Measurements from ENCODE around the gene SPSB1. TPM values are rescaled to one million over a fixed set of nuclear protein-coding genes. Genes with fewer than 3 reads are reported as not detected.

Gene SPSB1
- total RNA-seq, 1 donor from 2014 or later = 5.6 TPM

DNA sequence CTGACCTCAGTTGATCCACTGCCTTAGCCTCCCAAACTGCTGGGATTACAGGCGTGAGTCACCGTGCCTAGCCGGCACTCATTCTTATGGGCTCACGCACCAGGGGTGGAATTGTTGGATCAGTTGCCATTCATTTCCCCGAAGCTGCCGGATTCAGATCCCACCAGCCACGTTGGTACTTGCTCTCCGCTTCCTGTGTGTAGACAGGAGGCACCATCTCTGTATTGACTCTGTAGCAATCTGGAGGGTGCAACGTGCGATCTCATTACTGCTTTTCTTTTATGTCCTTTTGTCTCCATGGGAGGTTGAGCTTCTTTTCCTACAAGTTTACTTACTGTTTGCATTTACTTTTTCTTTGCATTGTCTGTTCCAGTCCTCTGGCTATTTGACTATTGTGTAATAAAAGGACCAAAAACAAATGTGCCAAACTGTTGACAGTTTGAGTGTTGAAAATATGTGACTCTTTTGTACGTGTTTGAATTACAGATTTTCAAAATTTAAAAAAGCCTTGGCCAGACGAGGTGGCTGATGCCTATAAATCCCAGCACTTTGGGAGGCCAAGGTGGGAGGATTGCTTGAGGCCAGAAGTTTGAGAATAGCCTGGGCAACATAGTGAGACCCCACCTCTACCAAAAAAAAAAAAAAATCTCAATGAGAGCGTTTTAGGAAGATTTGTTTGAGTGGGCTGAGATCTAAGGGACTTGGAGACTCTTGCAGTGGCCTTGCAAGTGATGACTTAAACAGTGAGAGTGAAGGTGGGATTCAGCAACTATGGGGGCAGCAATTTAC lies 39.1 kb downstream of the SPSB1 start:
- DNase-seq (ENCODE audit: extremely low spot score, unreplicated experiment) = no peak
- H3K27me3 Mint-ChIP-seq = no peaks in the 10 kb centered on the region
- H3K36me3 Mint-ChIP-seq = peaks cover 5% of the 10 kb centered on the region
- H3K27ac Mint-ChIP-seq = no peak overlapping the region
- no peak overlapping the region for H3K4me3 Mint-ChIP-seq
- H3K9me3 Mint-ChIP-seq = no peaks in the 10 kb centered on the region
- TF ChIP-seq, protein P1, sequence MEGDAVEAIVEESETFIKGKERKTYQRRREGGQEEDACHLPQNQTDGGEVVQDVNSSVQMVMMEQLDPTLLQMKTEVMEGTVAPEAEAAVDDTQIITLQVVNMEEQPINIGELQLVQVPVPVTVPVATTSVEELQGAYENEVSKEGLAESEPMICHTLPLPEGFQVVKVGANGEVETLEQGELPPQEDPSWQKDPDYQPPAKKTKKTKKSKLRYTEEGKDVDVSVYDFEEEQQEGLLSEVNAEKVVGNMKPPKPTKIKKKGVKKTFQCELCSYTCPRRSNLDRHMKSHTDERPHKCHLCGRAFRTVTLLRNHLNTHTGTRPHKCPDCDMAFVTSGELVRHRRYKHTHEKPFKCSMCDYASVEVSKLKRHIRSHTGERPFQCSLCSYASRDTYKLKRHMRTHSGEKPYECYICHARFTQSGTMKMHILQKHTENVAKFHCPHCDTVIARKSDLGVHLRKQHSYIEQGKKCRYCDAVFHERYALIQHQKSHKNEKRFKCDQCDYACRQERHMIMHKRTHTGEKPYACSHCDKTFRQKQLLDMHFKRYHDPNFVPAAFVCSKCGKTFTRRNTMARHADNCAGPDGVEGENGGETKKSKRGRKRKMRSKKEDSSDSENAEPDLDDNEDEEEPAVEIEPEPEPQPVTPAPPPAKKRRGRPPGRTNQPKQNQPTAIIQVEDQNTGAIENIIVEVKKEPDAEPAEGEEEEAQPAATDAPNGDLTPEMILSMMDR (conservative IDR thresholded peaks at IDR 0.05) = no peak
- H3K4me1 Mint-ChIP-seq (ENCODE audit: unreplicated experiment) = peaks cover 11% of the 10 kb centered on the region

DNA sequence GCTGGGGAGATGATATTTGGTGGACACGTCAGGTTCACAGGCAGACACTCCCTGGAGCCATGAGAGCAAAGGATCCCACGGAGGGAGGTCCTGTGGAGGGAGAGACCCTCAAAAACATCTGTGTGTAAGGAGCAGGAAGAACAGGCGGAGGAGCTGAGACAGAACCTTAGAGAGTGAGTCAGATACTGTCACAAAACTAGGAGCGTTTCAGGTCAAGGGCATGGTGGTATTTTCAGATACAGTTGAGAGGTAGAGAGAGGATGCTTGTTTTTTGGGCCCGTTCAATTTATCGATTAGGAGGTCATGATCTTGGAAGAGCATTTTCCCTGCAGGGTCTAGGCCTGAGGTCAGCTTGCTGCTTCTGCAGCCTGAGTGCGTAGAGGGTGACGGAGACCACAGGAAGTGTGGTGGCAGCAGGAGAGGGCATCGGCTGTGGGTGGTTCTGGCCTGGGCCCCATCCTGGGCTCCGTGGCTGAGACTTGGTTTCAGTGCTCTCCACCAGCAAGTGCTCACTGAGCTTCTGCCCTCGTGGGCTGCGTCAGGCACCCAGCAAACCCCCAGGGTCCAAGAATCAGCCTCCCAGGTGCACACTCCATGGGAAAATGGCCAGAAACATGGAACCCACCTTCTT lies 39.9 kb downstream of the SPSB1 start:
- Mint-ChIP-seq H3K27me3 (no peaks in the 10 kb centered on the region), H3K9me3 (no peaks in the 10 kb centered on the region), H3K4me3 (no peak overlapping the region), H3K36me3 (peaks cover 5% of the 10 kb centered on the region), H3K4me1 (ENCODE audit: unreplicated experiment) (peaks cover 11% of the 10 kb centered on the region), H3K27ac (no peak overlapping the region)
- TF ChIP-seq, protein P1 (conservative IDR thresholded peaks at IDR 0.05) = no peak
- DNase-seq (ENCODE audit: extremely low spot score, unreplicated experiment) = no peak

DNA sequence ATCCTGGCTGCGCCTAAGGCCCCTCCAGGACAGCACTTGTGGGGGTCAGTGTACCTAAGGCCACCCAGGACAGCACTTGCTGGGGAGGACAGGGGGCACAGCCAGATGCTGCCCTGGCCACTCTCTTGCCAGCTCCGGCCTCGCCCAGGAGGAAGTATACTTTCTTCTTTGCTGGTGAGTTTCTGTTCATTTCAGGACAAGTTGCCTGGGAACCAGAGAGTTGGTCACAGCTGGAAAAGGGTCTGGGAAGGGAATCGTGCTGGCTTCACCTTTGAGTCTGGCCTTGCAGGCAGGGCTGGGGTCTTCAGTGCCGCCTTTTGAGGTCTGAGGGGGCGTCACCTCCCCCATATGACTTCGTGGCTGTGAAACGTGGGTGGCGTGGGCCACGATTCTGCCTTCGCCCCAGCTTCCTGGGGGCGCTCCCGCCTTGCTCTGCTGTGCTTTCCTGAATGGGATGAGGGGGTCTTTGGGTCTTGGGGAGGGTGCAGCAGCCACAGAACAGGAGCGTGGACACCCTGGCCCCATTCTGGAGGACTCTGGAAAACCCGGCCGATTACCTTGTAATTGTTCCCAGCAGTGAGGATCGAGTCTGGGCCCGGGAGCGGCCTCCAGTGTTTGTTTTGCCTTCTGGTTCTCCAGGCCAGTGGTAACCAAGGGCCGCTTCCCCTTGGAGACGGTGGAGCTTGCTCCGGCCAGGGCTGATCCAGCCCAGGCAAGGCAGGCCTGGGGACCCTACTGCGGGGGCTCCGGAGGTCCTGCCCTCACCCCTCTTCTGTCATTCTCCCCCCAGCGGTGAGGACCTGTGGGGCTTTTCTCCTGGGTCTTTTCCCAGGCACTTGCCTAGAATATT lies 45.9 kb downstream of the SPSB1 start:
- TF ChIP-seq, protein P1 (conservative IDR thresholded peaks at IDR 0.05) = no peak
- H3K4me3 Mint-ChIP-seq = no peak overlapping the region
- H3K27ac Mint-ChIP-seq = peak overlapping the region; percentile 74
- H3K4me1 Mint-ChIP-seq (ENCODE audit: unreplicated experiment) = peaks cover 7% of the 10 kb centered on the region
- H3K9me3 Mint-ChIP-seq = no peaks in the 10 kb centered on the region
- DNase-seq (ENCODE audit: extremely low spot score, unreplicated experiment) = no peak
- H3K36me3 Mint-ChIP-seq = peaks cover 10% of the 10 kb centered on the region
- H3K27me3 Mint-ChIP-seq = no peaks in the 10 kb centered on the region

DNA sequence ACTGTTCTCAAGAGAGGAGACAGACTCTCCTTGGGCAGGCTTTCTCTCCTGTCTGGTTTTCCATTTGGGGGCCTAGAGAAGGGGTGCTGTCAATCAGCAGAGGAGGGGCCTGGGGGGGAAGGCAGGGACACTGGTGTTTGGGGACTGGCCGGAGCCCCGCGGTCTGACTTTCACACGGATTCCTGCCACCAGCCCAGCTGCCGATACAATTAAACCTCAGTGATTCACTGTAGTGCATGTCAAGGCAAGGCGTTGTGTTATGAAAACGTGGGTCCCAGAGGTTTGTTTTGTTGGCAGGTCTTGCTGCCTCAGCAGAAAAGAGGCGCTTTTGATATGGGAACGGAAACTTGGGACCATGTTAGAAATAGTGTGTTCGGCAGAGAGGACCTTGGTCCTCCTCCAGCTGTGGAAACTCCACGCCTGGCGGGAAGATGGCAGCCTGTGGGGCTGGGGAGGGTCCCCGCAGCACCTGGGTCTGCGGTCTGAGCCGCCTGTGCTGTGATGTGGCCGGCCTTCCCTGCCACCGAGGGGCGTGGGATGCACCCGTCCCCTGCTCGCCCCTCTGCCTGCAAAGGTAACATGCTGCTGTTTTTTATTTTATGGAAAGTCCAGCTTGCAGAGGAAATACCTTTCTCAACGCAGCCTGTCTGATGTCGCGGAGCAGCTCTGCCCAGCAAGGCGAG lies 47.6 kb downstream of the SPSB1 start:
- H3K9me3 Mint-ChIP-seq = no peaks in the 10 kb centered on the region
- TF ChIP-seq, protein P1 (conservative IDR thresholded peaks at IDR 0.05) = no peak
- no peak overlapping the region for H3K4me3 Mint-ChIP-seq
- peaks cover 7% of the 10 kb centered on the region for H3K4me1 Mint-ChIP-seq (ENCODE audit: unreplicated experiment)
- no peak for DNase-seq (ENCODE audit: extremely low spot score, unreplicated experiment)
- peaks cover 5% of the 10 kb centered on the region for H3K36me3 Mint-ChIP-seq
- H3K27me3 Mint-ChIP-seq = no peaks in the 10 kb centered on the region
- no peak overlapping the region for H3K27ac Mint-ChIP-seq

DNA sequence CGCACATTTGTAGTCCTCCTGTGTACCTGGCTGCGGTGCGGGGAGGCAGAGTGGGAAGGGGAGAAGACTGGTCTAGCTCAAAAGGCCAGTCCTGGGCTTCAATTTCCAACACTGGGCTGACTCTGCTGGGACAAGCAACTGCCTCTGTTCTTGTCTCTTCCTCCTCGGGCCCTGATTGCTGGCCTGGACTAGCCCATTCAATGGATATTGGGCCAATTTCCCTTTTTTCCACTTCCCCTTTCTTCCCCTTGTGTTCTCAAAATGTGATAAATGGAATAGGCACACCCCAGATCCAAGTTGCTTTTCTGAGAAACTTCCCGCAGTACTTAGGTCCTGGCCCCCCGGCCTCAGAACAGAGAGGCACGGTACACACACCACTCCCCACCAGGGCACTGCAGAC lies 48.2 kb downstream of the SPSB1 start:
- no peaks in the 10 kb centered on the region for H3K27me3 Mint-ChIP-seq
- no peak for DNase-seq (ENCODE audit: extremely low spot score, unreplicated experiment)
- no peak overlapping the region for H3K27ac Mint-ChIP-seq
- H3K36me3 Mint-ChIP-seq = peaks cover 5% of the 10 kb centered on the region
- TF ChIP-seq, protein P1 (conservative IDR thresholded peaks at IDR 0.05) = no peak
- no peaks in the 10 kb centered on the region for H3K9me3 Mint-ChIP-seq
- H3K4me1 Mint-ChIP-seq (ENCODE audit: unreplicated experiment) = peaks cover 13% of the 10 kb centered on the region
- no peak overlapping the region for H3K4me3 Mint-ChIP-seq
